Measurements from ENCODE around the gene RND2.

The RND2 gene

GRCh38 chr17:43026595-43026994, 1.6 kb downstream of the RND2 start:
- Histone ChIP-seq H3K4me1 (ENCODE audit: control insufficient read depth in 2 of 2, insufficient read depth in 2 of 2, low read length in 2 of 2) (peaks cover 6 to 7% of the 10 kb centered on the region in 2 donors), H3K36me3 (ENCODE audit: control insufficient read depth in 2 of 2, insufficient read depth in 2 of 2, low read length in 2 of 2) (no peaks in the 10 kb centered on the region), H3K9ac (ENCODE audit: low read depth in 1 of 2, low read length in 2 of 2) (no peak overlapping the region), H3K27ac (ENCODE audit: low read depth in 2 of 2, low read length in 2 of 2) (no peak overlapping the region), H3K4me3 (ENCODE audit: low read length in 2 of 2) (no peak overlapping the region), H3K9me3 (ENCODE audit: control insufficient read depth in 2 of 2, low read length in 2 of 2) (no peaks in the 10 kb centered on the region), H3K27me3 (ENCODE audit: control insufficient read depth in 2 of 2, insufficient read depth in 2 of 2, low read length in 2 of 2) (peaks cover 0 to 2% of the 10 kb centered on the region in 2 donors)

GRCh38 chr17:43027091-43028032, 2.3 kb downstream of the RND2 start:
- no peak overlapping the region for H3K9ac ChIP-seq (ENCODE audit: low read depth in 1 of 2, low read length in 2 of 2)
- peaks cover 4 to 7% of the 10 kb centered on the region in 2 donors for H3K4me1 ChIP-seq (ENCODE audit: control insufficient read depth in 2 of 2, insufficient read depth in 2 of 2, low read length in 2 of 2)
- H3K4me3 ChIP-seq (ENCODE audit: low read length in 2 of 2): no peak overlapping the region
- no peak overlapping the region for H3K27ac ChIP-seq (ENCODE audit: low read depth in 2 of 2, low read length in 2 of 2)
- H3K27me3 ChIP-seq (ENCODE audit: control insufficient read depth in 2 of 2, insufficient read depth in 2 of 2, low read length in 2 of 2): peaks cover 0 to 2% of the 10 kb centered on the region in 2 donors
- H3K9me3 ChIP-seq (ENCODE audit: control insufficient read depth in 2 of 2, low read length in 2 of 2): no peaks in the 10 kb centered on the region
- no peaks in the 10 kb centered on the region for H3K36me3 ChIP-seq (ENCODE audit: control insufficient read depth in 2 of 2, insufficient read depth in 2 of 2, low read length in 2 of 2)

DNA sequence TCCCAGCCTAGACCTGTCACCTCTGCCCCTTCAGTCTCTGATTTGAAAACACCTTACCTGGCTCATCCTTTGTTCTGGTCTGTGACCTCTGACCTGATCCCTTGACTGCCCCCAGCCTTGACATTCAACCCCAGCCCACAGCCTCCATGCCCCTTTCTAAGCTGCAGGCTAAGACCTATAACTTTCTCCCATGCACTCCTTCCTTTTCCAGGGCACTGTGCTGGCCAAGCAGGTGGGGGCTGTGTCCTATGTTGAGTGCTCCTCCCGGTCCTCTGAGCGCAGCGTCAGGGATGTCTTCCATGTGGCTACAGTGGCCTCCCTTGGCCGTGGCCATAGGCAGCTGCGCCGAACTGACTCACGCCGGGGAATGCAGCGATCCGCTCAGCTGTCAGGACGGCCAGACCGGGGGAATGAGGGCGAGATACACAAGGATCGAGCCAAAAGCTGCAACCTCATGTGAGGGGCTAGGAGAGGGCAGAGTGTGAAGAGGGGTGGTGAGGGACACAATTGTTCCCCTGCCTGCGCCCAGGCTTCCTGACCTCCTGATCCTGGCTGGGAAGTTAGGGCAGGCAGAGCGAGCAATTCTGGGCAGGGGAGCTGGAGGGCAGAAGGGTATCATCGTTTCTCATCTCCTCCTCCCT, 3.3 kb downstream of the RND2 start:
- Histone ChIP-seq H3K27me3 (ENCODE audit: control insufficient read depth in 2 of 2, insufficient read depth in 2 of 2, low read length in 2 of 2) (peaks cover 0 to 2% of the 10 kb centered on the region in 2 donors), H3K27ac (ENCODE audit: low read depth in 2 of 2, low read length in 2 of 2) (no peak overlapping the region), H3K4me3 (ENCODE audit: low read length in 2 of 2) (no peak overlapping the region), H3K9me3 (ENCODE audit: control insufficient read depth in 2 of 2, low read length in 2 of 2) (no peaks in the 10 kb centered on the region), H3K36me3 (ENCODE audit: control insufficient read depth in 2 of 2, insufficient read depth in 2 of 2, low read length in 2 of 2) (no peaks in the 10 kb centered on the region), H3K9ac (ENCODE audit: low read depth in 1 of 2, low read length in 2 of 2) (no peak overlapping the region), H3K4me1 (ENCODE audit: control insufficient read depth in 2 of 2, insufficient read depth in 2 of 2, low read length in 2 of 2) (peaks cover 4 to 7% of the 10 kb centered on the region in 2 donors)

- no peaks in the 10 kb centered on the region for H3K36me3 ChIP-seq (ENCODE audit: control insufficient read depth in 2 of 2, insufficient read depth in 2 of 2, low read length in 2 of 2)
- H3K4me1 ChIP-seq (ENCODE audit: control insufficient read depth in 2 of 2, insufficient read depth in 2 of 2, low read length in 2 of 2): no peaks in the 10 kb centered on the region
- no peak overlapping the region for H3K9ac ChIP-seq (ENCODE audit: low read depth in 1 of 2, low read length in 2 of 2)
- H3K27me3 ChIP-seq (ENCODE audit: control insufficient read depth in 2 of 2, insufficient read depth in 2 of 2, low read length in 2 of 2): peaks cover 0 to 2% of the 10 kb centered on the region in 2 donors
- no peaks in the 10 kb centered on the region for H3K9me3 ChIP-seq (ENCODE audit: control insufficient read depth in 2 of 2, low read length in 2 of 2)
- no peak overlapping the region for H3K27ac ChIP-seq (ENCODE audit: low read depth in 2 of 2, low read length in 2 of 2)
- H3K4me3 ChIP-seq (ENCODE audit: low read length in 2 of 2): no peak overlapping the region
Observed at GRCh38 chr17:43030137-43030767, 5.2 kb downstream of the RND2 start.

GRCh38 chr17:43031666-43032065, 6.6 kb downstream of the RND2 start:
- Histone ChIP-seq H3K27ac (ENCODE audit: low read depth in 2 of 2, low read length in 2 of 2) (no peak overlapping the region), H3K4me3 (ENCODE audit: low read length in 2 of 2) (no peak overlapping the region), H3K4me1 (ENCODE audit: control insufficient read depth in 2 of 2, insufficient read depth in 2 of 2, low read length in 2 of 2) (no peaks in the 10 kb centered on the region), H3K36me3 (ENCODE audit: control insufficient read depth in 2 of 2, insufficient read depth in 2 of 2, low read length in 2 of 2) (no peaks in the 10 kb centered on the region), H3K27me3 (ENCODE audit: control insufficient read depth in 2 of 2, insufficient read depth in 2 of 2, low read length in 2 of 2) (no peaks in the 10 kb centered on the region), H3K9ac (ENCODE audit: low read depth in 1 of 2, low read length in 2 of 2) (no peak overlapping the region), H3K9me3 (ENCODE audit: control insufficient read depth in 2 of 2, low read length in 2 of 2) (no peaks in the 10 kb centered on the region)

- Histone ChIP-seq H3K27me3 (ENCODE audit: control insufficient read depth in 2 of 2, insufficient read depth in 2 of 2, low read length in 2 of 2) (no peaks in the 10 kb centered on the region), H3K9me3 (ENCODE audit: control insufficient read depth in 2 of 2, low read length in 2 of 2) (no peaks in the 10 kb centered on the region), H3K4me1 (ENCODE audit: control insufficient read depth in 2 of 2, insufficient read depth in 2 of 2, low read length in 2 of 2) (no peaks in the 10 kb centered on the region), H3K4me3 (ENCODE audit: low read length in 2 of 2) (no peak overlapping the region), H3K27ac (ENCODE audit: low read depth in 2 of 2, low read length in 2 of 2) (no peak overlapping the region), H3K9ac (ENCODE audit: low read depth in 1 of 2, low read length in 2 of 2) (no peak overlapping the region), H3K36me3 (ENCODE audit: control insufficient read depth in 2 of 2, insufficient read depth in 2 of 2, low read length in 2 of 2) (no peaks in the 10 kb centered on the region)
Observed at GRCh38 chr17:43033948-43034881, 9.2 kb downstream of the RND2 start.

DNA sequence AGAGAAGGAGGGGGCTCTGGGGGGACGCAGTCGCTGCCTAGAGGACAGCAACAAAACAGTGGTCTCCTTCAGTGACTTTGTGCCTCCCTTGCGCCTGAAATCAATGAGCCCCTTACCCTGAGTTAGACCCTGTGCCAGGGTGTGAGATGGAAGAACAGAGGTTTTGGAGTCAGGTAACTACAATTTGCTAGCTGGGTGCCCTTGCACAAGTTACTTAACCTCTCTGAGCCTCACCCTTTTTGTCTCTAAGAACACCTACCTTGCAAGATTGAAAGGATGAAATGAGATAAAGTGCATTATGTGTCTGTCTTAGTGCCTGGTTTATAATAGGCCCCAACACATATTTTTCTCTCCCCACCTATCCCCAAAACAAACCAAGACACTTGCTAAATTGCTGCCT, 9.9 kb downstream of the RND2 start:
- no peak overlapping the region for H3K4me3 ChIP-seq (ENCODE audit: low read length in 2 of 2)
- H3K9me3 ChIP-seq (ENCODE audit: control insufficient read depth in 2 of 2, low read length in 2 of 2): no peaks in the 10 kb centered on the region
- H3K4me1 ChIP-seq (ENCODE audit: control insufficient read depth in 2 of 2, insufficient read depth in 2 of 2, low read length in 2 of 2): no peaks in the 10 kb centered on the region
- no peak overlapping the region for H3K27ac ChIP-seq (ENCODE audit: low read depth in 2 of 2, low read length in 2 of 2)
- H3K9ac ChIP-seq (ENCODE audit: low read depth in 1 of 2, low read length in 2 of 2): no peak overlapping the region
- no peaks in the 10 kb centered on the region for H3K36me3 ChIP-seq (ENCODE audit: control insufficient read depth in 2 of 2, insufficient read depth in 2 of 2, low read length in 2 of 2)
- no peaks in the 10 kb centered on the region for H3K27me3 ChIP-seq (ENCODE audit: control insufficient read depth in 2 of 2, insufficient read depth in 2 of 2, low read length in 2 of 2)

DNA sequence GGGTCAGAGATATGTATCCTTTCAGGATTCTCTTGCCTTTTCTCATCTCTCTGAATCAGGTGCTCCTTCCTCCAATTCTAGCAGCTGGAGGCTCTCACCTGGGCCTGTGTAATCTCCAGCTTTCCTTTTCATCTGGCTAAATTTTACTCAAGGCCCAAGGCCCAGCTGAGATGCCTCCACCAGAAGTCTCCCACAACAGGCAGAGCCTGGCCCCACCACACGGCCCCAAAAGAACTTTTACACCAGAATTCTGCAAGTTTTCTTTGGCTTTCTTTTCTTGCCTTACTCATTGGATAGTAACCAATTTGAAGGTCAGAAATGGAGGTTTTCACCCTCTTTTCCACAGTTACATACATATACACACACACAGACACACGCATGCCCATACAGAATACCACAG, 14.6 kb downstream of the RND2 start:
- Histone ChIP-seq H3K9me3 (ENCODE audit: control insufficient read depth in 2 of 2, low read length in 2 of 2) (no peaks in the 10 kb centered on the region), H3K4me3 (ENCODE audit: low read length in 2 of 2) (no peak overlapping the region), H3K27me3 (ENCODE audit: control insufficient read depth in 2 of 2, insufficient read depth in 2 of 2, low read length in 2 of 2) (no peaks in the 10 kb centered on the region), H3K27ac (ENCODE audit: low read depth in 2 of 2, low read length in 2 of 2) (no peak overlapping the region), H3K4me1 (ENCODE audit: control insufficient read depth in 2 of 2, insufficient read depth in 2 of 2, low read length in 2 of 2) (no peaks in the 10 kb centered on the region), H3K36me3 (ENCODE audit: control insufficient read depth in 2 of 2, insufficient read depth in 2 of 2, low read length in 2 of 2) (no peaks in the 10 kb centered on the region), H3K9ac (ENCODE audit: low read depth in 1 of 2, low read length in 2 of 2) (no peak overlapping the region)

DNA sequence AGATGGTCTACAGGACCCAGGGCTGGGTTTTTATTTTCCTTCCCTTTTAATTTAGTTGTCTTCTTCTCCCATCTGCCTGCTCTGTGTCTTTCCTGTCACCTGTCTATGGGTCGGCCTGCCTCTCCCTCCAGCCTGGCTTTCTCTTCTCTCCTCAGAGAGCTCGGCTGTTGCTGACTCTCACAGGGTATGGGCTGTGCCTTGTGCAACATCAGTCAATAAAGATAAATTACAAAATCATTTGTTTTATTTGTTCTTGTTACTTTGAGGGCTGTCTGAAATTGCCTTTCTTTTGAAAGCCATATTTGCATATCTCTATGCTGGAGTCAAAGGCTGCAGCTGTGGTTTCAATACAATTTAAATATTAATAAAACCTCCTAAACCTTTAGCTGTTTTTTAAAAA, 15.6 kb downstream of the RND2 start:
- Histone ChIP-seq H3K27me3 (ENCODE audit: control insufficient read depth in 2 of 2, insufficient read depth in 2 of 2, low read length in 2 of 2) (no peaks in the 10 kb centered on the region), H3K27ac (ENCODE audit: low read depth in 2 of 2, low read length in 2 of 2) (no peak overlapping the region), H3K9me3 (ENCODE audit: control insufficient read depth in 2 of 2, low read length in 2 of 2) (no peaks in the 10 kb centered on the region), H3K9ac (ENCODE audit: low read depth in 1 of 2, low read length in 2 of 2) (no peak overlapping the region), H3K4me1 (ENCODE audit: control insufficient read depth in 2 of 2, insufficient read depth in 2 of 2, low read length in 2 of 2) (no peaks in the 10 kb centered on the region), H3K36me3 (ENCODE audit: control insufficient read depth in 2 of 2, insufficient read depth in 2 of 2, low read length in 2 of 2) (no peaks in the 10 kb centered on the region), H3K4me3 (ENCODE audit: low read length in 2 of 2) (no peak overlapping the region)

Measured in mucosa of rectum (tissue), 2 donors.